Sigmoid colon (tissue), 7 donors: ENCODE measurements around the gene HOXD13. TPM values are rescaled to one million over a fixed set of nuclear protein-coding genes. Genes with fewer than 3 reads are reported as not detected.
A peak's percentile ranks its signal among the peaks of the same experiment; 100 is the strongest.

Experiments used
- DNase-seq: peaks from one replicate; pipeline ENCODE4 v3.0.0-alpha.2; 2019
- H3K27ac ChIP-seq, 4 donors: fragments of 200-600 bp; sonication (generic); one replicate each; pipeline ENCODE4 v1.5.1; 2016 to 2019; ENCODE audit warnings: mild to moderate bottlenecking in 1 of 4
- H3K27me3 ChIP-seq, 3 donors: fragments of 200-600 bp; sonication (generic); one replicate each; pipeline ENCODE4 v1.5.1; 2019; ENCODE audit warnings: mild to moderate bottlenecking in 1 of 3
- H3K36me3 ChIP-seq, 4 donors: fragments of 200-600 bp; sonication (generic); one replicate each; pipeline ENCODE4 v1.5.1; 2016 to 2019
- H3K4me1 ChIP-seq, 4 donors: fragments of 200-600 bp; sonication (generic); one replicate each; pipeline ENCODE4 v1.5.1; 2017 to 2019
- H3K4me3 ChIP-seq, 4 donors: fragments of 200-600 bp; sonication (generic); one replicate each; pipeline ENCODE4 v1.5.1; 2017 to 2019; ENCODE audit warnings: mild to moderate bottlenecking in 2 of 4, moderate library complexity in 1 of 4
- H3K9me3 ChIP-seq, 4 donors: fragments of 200-600 bp in 3 of 4; sonication (generic) in 3 of 4; one replicate each; pipeline versions ENCODE4 v1.5.1 to v1.6.1; 2013 to 2019
- EP300 ChIP-seq, 4 donors: sonication (generic); formaldehyde crosslinking; IDR thresholded peaks; one replicate each; pipeline ENCODE4 v1.6.1; 2017; ENCODE audit warnings: antibody characterized with exemption in 4 of 4
- POLR2A ChIP-seq, 2 donors: fragments of 450-650 bp; IDR thresholded peaks; one replicate each; pipeline ENCODE4 v1.6.1; 2016; ENCODE audit warnings: antibody characterized with exemption in 2 of 2, mild to moderate bottlenecking in 2 of 2, moderate library complexity in 2 of 2
- POLR2AphosphoS5 ChIP-seq, 4 donors: sonication (generic); formaldehyde crosslinking; IDR thresholded peaks; one replicate each; pipeline ENCODE4 v1.6.1; 2017; ENCODE audit warnings: antibody characterized with exemption in 4 of 4
- WGBS, 2 donors: extraction: QIAGEN DNeasy Blood & Tissue Kit; methylation state at CpG; one replicate each; pipeline ENCODE4 v1.1.7; 2013; 5-methylcytosine and 5-hydroxymethylcytosine counted together
- intact Hi-C: fragments of 100-400 bp; cut with DNase I; formaldehyde crosslinking; loops from one replicate; pipeline ENCODE4 v1.15.1; 2023
- polyA plus RNA-seq, 3 donors: library from polyadenylated mRNA; stranded (reverse); fragments of 200-250 nt; gene quantifications; one replicate each; pipeline ENCODE4 v1.2.3, GENCODE V29; 2013
- total RNA-seq, 4 donors: library from RNA; depleted of rRNA; stranded (reverse); fragments of >200 nt; gene quantifications; one replicate each; pipeline ENCODE4 v1.1.0, GENCODE V29; 2016
- TF ChIP-seq, protein P1 (sequence below), 4 experiments: fragments of 450-650 bp in 3 of 4; fragments of 200-600 bp in 1 of 4; IDR thresholded peaks; one replicate each; pipeline ENCODE4 v1.5.1; 2016 to 2019; ENCODE audit warnings: antibody characterized with exemption in 4 of 4, mild to moderate bottlenecking in 3 of 4, moderate library complexity in 2 of 4
- donor health status: healthy with polysubstance abuse.
- donor health status: Bipolar disorder and iron deficiency.
- donor health status: healthy.

The HOXD13 gene
- total and polyA plus RNA-seq, 7 donors: 2.3 to 48.9 (median 26.1) TPM; not detected in 1

DNA sequence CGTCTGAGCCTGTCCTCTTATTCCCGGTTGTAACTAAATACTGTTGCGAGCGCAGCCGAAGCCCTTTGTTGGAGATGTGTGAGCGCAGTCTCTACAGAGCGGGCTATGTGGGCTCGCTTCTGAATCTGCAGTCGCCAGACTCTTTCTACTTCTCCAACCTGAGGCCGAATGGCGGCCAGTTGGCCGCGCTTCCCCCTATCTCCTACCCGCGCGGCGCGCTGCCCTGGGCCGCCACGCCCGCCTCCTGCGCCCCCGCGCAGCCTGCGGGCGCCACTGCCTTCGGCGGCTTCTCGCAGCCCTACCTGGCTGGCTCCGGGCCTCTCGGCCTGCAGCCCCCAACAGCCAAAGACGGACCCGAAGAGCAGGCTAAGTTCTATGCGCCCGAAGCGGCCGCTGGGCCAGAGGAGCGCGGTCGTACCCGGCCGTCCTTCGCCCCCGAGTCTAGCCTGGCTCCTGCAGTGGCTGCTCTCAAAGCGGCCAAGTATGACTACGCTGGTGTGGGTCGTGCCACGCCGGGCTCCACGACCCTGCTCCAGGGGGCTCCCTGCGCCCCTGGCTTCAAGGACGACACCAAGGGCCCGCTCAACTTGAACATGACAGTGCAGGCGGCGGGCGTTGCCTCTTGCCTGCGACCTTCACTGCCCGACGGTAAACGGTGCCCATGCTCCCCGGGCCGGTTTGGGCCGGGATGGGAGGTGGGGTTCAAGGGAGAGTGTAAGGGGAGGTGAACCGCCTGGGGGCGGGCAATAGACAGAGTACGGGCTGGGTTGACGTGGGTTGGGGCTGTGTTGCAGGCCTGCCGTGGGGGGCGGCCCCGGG lies 7.4 kb downstream of the HOXD13 start, which contains the start of gene HOXD12:
Gene HOXD12, plus strand, starts transcription at position 68 of the 819 bp plus-strand sequence. Its CDS starts 7 bp downstream, at position 75.
- TF ChIP-seq POLR2A (IDR thresholded peaks at IDR 0.05): no peak
- no peak for TF ChIP-seq EP300 (IDR thresholded peaks at IDR 0.05)
- no peak for TF ChIP-seq POLR2AphosphoS5 (IDR thresholded peaks at IDR 0.05)
- Histone ChIP-seq H3K36me3 (no peaks in the 10 kb centered on the region), H3K27ac (peak within 1 kb of the TSS in 3 of 4 donors; percentile 92 to 96 (median 94)), H3K27me3 (peaks cover 0 to 88% (median 18%) of the 10 kb centered on the region in 3 donors), H3K9me3 (no peaks in the 10 kb centered on the region), H3K4me3 (peak within 1 kb of the TSS; percentile 45 to 70 (median 68)), H3K4me1 (peaks cover 0 to 49% (median 37%) of the 10 kb centered on the region in 4 donors)
- DNase-seq: peak; percentile 67
- 28 to 35% methylated on average over 70 of the region's 70 CpGs for WGBS, 2 donors
- intact Hi-C loops: loop anchor here (5.0 kb wide), 2 partner anchors 848 to 933 kb away; partner anchors contain the start of gene ATF2

- H3K4me1 ChIP-seq: peaks cover 0 to 51% (median 34%) of the 10 kb centered on the region in 4 donors
- H3K36me3 ChIP-seq: no peaks in the 10 kb centered on the region
- DNase-seq: peak; percentile 58
- H3K9me3 ChIP-seq: no peaks in the 10 kb centered on the region
- H3K27me3 ChIP-seq: peaks cover 0 to 86% (median 19%) of the 10 kb centered on the region in 3 donors
- peak overlapping the region in 1 of 4 donors; percentile 69 for H3K4me3 ChIP-seq
- peak overlapping the region in 2 of 4 donors; percentile 92 to 96 for H3K27ac ChIP-seq
- WGBS, 2 donors: 51 to 76% methylated on average over 28 of the region's 28 CpGs
- TF ChIP-seq, protein P1, sequence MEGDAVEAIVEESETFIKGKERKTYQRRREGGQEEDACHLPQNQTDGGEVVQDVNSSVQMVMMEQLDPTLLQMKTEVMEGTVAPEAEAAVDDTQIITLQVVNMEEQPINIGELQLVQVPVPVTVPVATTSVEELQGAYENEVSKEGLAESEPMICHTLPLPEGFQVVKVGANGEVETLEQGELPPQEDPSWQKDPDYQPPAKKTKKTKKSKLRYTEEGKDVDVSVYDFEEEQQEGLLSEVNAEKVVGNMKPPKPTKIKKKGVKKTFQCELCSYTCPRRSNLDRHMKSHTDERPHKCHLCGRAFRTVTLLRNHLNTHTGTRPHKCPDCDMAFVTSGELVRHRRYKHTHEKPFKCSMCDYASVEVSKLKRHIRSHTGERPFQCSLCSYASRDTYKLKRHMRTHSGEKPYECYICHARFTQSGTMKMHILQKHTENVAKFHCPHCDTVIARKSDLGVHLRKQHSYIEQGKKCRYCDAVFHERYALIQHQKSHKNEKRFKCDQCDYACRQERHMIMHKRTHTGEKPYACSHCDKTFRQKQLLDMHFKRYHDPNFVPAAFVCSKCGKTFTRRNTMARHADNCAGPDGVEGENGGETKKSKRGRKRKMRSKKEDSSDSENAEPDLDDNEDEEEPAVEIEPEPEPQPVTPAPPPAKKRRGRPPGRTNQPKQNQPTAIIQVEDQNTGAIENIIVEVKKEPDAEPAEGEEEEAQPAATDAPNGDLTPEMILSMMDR (IDR thresholded peaks at IDR 0.05): no peak
- no peak for TF ChIP-seq POLR2AphosphoS5 (IDR thresholded peaks at IDR 0.05)
- TF ChIP-seq EP300 (IDR thresholded peaks at IDR 0.05): no peak
- no peak for TF ChIP-seq POLR2A (IDR thresholded peaks at IDR 0.05)
- intact Hi-C loops: no loop called here
Observed at GRCh38 chr2:176100547-176101140, 8.1 kb downstream of the HOXD13 start.

DNA sequence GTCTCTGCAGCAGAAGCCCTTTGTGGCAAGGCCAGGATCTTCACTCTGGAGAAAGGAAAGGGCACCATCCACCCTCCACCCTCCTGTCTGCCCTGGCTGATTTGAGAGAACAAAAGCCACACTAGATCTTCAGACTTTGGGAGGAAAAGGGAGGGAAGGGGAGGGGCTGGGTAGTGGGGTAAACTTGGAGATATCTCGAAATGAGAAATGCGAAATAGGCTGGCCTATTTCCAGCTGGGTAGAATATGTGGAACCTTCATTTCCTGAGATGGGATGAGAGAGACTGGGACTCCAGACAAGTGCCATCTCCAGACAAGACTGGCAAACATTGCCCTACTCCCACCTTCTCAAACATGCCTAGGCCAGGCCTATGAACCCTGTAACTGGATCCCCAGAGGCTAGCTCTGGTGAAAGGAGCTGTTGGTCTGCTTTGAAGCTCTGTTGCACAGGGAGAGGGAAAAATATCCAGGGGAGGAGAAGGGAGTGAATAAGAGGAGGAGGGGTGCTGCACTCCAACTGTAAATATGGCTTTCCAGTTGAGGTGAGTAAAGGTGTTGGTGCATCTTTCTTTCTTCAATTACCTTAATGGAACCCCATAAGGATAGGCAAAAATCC lies 8.8 kb downstream of the HOXD13 start:
- Histone ChIP-seq H3K4me3 (no peak overlapping the region), H3K4me1 (peaks cover 0 to 58% (median 33%) of the 10 kb centered on the region in 4 donors), H3K27ac (peak overlapping the region in 3 of 4 donors; percentile 4 to 96 (median 92)), H3K27me3 (peaks cover 0 to 86% (median 19%) of the 10 kb centered on the region in 3 donors), H3K36me3 (no peaks in the 10 kb centered on the region), H3K9me3 (no peaks in the 10 kb centered on the region)
- TF ChIP-seq POLR2AphosphoS5 (IDR thresholded peaks at IDR 0.05) (no peak), EP300 (IDR thresholded peaks at IDR 0.05) (no peak), POLR2A (IDR thresholded peaks at IDR 0.05) (no peak)
- TF ChIP-seq, protein P1 (IDR thresholded peaks at IDR 0.05): no peak
- no peak for DNase-seq
- intact Hi-C loops: no loop called here
- WGBS, 2 donors: 51 to 71% methylated on average over 2 of the region's 2 CpGs

- DNase-seq: no peak
- no peaks in the 10 kb centered on the region for H3K9me3 ChIP-seq
- no peak overlapping the region for H3K4me3 ChIP-seq
- peak overlapping the region in 3 of 4 donors; percentile 4 to 96 (median 92) for H3K27ac ChIP-seq
- 58 to 86% methylated on average over 5 of the region's 5 CpGs for WGBS, 2 donors
- H3K27me3 ChIP-seq: peaks cover 0 to 86% (median 17%) of the 10 kb centered on the region in 3 donors
- H3K4me1 ChIP-seq: peaks cover 0 to 61% (median 35%) of the 10 kb centered on the region in 4 donors
- intact Hi-C loops: no loop called here
- TF ChIP-seq, protein P1 (IDR thresholded peaks at IDR 0.05): no peak
- no peak for TF ChIP-seq EP300 (IDR thresholded peaks at IDR 0.05)
- no peak for TF ChIP-seq POLR2A (IDR thresholded peaks at IDR 0.05)
- TF ChIP-seq POLR2AphosphoS5 (IDR thresholded peaks at IDR 0.05): no peak
- no peaks in the 10 kb centered on the region for H3K36me3 ChIP-seq
Observed at GRCh38 chr2:176101842-176102241, 9.3 kb downstream of the HOXD13 start.
